GM19025 (cell line): ENCODE measurements around the gene CD96.
A peak's percentile ranks its signal among the peaks of the same experiment; 100 is the strongest.
"Not testable (repeated sequence)": the region's sequence is repeated elsewhere in the genome, so short reads cannot be mapped to it uniquely, and the experiment has no call there.

Source experiments
- ATAC-seq: cut with Tn5 transposase; IDR thresholded peaks from one replicate; pipeline ENCODE4 v1.9.1; 2021; ENCODE audit warnings: mild to moderate bottlenecking, low read depth, moderate library complexity; ENCODE audit not compliant: unreplicated experiment

The CD96 gene

GRCh38 chr3:111548092-111548491, 6.1 kb downstream of the CD96 start:
- ATAC-seq = peak; percentile 60

DNA sequence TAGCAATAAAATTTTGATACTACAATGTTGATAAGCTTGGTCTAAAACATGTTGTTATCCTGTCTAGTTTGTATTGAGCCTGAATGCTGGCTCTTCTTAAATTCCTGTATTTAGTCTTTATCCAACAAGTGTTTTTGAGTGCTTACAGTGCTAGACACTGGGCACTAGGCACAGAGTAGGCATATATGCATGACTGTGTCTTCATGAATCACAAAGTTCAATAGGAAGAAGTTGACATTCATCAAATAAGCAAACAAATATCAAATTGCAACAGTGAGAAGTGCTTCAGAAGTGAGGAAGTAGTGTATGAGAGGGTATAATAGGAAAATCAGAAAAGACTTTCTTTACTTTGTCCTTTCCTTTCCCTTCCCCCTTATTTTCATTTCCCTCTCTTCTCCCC, 6.8 kb downstream of the CD96 start:
- ATAC-seq = no peak

- ATAC-seq = not testable (repeated sequence)
These were observed 19.9 kb downstream of the CD96 start for GRCh38 chr3:111561902-111562301.

GRCh38 chr3:111566844-111567243, 24.8 kb downstream of the CD96 start:
- ATAC-seq = no peak

DNA sequence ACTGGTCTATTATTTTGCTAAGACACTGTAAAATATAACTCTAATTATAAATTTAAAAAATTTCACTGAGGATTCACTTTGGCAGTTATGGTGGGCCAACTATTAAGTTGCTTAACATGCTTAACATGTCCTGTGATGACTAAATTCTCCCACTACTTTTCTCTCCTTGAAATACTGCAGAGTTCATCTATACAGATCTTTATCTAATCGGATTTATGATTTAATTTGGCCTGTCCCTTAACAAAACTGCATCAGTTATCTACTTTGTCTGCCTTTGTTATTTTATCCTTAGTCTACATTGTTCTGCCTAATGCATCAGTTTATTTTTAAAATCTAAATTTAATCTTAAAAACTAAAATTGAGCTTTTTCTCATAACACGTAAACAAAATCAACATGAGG, 26.4 kb downstream of the CD96 start:
- ATAC-seq = no peak

GRCh38 chr3:111568911-111569310, 26.9 kb downstream of the CD96 start:
- no peak for ATAC-seq

DNA sequence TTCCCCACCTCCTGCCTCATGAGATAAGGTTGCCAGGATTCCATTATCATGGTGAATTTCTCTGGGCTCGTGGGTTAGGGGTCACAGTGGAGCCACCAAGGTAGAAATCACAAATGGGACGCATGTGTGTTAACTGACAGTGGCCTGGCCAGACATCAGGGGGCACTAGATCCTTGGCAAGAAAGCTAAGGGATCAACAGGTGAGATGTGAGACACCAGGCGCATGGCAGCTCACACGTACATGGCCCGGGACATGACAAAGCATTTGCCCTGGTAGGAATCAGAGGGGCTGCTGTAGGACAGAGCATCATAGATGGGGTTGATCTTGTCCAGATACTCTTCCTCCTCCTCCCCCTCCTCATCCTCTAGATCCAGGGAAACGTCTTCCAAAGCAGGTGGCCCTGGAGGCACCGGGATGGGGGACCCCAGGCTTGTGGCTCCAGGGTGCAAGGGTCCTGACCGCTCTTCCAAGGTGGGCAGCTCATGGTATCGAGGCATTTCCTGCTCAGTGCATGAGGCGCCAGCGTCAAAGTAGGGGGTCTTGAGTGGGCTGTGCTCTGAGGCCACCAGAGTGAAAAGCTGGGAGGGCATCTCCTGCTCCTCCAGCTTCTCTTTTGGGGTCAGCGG, 28.5 kb downstream of the CD96 start:
- no peak for ATAC-seq

DNA sequence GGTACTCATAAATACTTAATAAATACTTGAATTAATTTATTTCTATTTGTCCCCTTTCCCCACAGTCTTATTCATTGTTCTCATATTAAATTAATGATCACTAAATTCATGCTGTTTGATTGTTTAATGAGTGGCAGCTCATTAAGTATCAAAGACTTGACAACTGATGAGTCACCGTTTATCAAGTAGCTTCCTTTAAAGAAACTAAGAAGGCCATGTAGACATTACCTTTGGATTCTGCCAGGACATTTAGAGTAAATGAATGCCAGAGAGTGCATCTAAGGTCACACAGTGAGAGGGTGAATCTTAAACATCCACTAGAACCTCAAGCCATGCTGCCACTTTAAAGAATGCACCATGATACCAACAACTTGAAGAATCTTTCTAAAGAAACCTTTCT, 29.3 kb downstream of the CD96 start:
- ATAC-seq = no peak

- no peak for ATAC-seq
These were observed 30.0 kb downstream of the CD96 start for GRCh38 chr3:111571907-111572460.

DNA sequence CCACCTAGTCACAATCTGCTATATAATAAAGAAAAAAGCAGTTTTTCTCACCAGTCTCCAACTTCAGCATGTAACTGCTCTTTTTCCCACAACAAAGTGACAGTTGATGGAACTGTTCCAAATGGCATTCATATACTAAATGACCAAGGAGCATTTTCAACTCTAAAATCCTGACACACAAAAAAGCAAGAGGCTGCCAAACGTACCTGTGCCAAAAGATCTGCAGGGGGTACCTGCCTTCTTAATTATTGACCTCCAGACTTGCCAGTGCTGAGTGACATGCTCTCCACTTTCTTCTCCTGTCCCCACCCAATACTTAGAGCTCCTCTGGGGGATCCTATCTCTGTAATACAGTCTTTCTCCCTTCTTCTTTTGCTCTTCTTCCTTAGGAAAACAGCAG, 35.1 kb downstream of the CD96 start:
- no peak for ATAC-seq

DNA sequence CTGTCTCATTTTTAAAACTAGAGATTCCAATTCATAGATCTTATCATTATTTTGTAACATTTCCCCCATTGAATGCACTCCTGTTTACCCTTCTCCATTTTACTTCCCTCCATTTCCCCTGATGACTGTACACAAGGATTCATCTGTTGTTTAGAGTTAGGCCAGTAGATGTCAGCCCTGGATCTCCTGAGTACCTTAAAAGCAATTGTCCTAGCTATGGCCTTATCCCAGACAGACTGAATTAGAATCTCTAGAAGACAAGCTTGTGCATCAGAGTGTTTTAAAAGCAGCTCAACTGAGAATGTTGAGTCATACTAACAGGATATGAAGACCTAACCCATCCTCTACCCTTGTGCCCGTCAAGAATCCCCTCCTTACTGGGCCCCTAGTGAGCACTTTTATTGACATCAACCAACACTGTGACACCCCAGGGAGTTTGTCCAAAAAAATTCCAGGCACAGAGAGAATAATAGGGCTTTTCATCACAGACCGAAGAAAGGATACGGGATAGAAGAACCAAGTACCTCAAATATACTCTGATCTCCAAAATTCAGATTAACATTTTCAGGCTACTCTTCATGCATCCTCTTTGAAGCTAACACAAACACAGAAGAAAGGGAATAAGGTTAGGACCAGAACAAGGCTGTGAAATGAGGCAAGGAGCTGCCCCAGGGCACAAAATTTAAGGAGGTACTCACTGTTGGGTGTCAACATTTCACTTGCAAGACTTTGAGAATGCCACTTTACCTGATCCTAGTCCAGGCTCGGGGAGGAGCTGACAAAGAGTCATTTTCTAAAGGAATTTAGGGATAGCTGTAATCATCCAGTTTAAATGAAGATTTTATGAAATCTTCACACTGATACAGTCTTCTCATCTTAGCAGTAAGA, 36.0 kb downstream of the CD96 start:
- ATAC-seq = peak; percentile 86

GRCh38 chr3:111578867-111579266, 36.9 kb downstream of the CD96 start:
- ATAC-seq = no peak

DNA sequence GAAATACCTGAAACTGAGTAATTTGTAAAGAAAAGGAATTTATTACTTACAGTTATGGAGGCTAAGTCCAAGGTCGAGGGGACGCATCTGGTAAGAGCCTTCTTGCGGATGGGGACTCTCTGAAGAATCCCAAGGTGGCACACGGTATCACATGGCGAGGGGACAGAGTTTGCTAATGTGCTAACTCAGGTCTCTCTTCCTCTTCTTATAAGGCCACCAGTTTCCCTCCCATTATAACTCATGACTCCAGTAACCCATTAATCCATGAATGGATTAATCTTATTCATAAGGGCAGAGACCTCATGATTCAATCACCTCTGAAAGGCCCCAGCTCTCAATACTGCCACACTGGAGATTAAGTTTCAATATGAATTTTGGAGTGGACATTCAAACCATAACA, 37.5 kb downstream of the CD96 start:
- ATAC-seq = no peak

DNA sequence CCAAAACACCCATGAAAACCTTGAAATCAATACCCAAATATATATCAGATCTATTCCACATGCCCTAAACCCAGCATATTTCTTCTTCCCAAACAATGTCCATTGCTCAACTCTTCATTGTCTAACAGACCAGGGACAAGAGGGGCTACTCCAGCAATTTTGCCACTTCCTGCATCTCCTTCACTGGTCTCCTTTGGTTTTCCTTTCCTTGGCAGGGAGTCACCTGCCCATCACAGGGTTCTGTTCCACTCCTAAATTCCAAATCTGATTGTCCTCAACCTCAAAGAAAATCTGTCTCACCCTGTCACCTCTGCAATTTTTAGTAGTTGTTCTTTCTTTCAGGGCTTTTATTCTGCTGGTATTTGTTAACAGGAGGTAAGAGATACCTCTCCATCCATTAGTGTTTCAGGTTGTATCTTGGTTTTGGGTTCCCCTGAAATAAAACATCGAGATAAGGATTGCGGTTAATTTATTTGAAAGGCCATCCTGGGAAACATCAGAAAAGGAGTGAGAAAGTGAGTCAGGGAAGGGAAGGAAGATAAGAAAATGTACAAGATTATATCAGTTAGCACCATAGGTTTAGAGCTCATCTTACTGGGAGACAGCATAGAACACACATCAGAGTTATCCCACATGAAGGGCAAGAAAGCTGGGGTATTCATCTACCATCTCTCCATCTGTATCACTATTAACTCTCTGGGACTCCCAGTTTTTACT, 39.6 kb downstream of the CD96 start:
- no peak for ATAC-seq

DNA sequence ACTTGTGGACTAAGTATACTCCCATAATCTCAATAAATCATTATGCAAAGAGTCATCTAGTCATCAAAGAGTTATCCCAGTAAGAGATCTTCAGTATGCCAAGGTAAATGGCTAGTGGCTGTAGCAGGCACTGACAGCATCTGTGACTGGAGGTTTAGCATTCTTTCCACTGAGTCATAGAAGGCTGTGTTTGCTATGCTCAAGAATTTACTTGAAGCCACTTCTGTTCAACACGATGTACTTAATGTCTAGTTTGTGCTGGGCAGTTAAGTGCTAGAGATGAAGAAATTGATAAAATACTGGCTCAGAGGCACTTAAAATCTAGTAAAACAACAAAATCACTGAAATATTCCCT, 40.1 kb downstream of the CD96 start:
- no peak for ATAC-seq

DNA sequence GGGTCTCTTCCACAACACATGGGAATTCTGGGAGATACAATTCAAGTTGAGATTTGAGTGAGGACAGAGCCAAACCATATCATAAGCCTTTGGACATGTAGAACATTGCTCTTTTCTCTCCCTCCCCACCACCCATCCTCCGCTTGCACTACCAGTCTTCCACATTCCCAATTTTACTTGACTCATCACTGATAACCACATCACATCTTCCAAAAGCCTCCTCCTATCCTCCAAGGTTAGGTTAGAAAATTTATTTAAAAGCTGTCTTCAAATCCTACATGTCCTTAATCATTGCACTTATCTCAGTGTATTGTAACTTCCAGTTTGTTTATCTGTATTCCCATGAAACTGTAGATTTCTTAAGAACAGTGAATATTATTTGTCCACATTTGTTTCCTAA, 42.7 kb downstream of the CD96 start:
- ATAC-seq = no peak

DNA sequence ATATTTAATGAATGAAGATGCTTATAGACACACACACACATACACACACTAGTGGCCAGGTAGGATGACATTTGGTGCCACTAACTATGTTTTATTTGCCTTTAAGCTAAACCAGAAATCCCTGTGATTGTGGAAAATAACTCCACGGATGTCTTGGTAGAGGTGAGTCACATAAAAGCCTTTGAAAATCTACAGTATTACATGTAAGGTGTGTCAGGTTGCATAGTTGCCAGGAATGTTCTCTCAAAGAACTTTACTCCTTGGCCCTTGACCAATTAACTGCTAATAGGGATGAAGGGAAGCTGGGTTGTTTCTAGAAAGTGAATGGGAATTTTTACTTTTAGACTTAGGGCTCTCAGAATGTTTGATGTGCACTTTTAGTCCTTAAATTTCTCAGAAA, 43.2 kb downstream of the CD96 start:
- ATAC-seq = no peak

GRCh38 chr3:111588527-111588926, 46.5 kb downstream of the CD96 start:
- no peak for ATAC-seq

- ATAC-seq = no peak
These were observed 47.5 kb downstream of the CD96 start for GRCh38 chr3:111589303-111590142.

GRCh38 chr3:111590143-111590491, 48.1 kb downstream of the CD96 start:
- ATAC-seq = no peak
